Astrocyte (in vitro differentiated cells and primary cell): ENCODE data around the gene YPEL5.

Source experiments
- CTCF ChIP-seq: IDR thresholded peaks from 2 replicates; pipeline ENCODE4 v1.5.1; 2011; ENCODE audit warnings: low read depth, mild to moderate bottlenecking, inconsistent platforms, low read length, moderate library complexity; ENCODE audit not compliant: insufficient read depth
- EZH2 ChIP-seq: IDR thresholded peaks from 2 replicates; pipeline ENCODE4 v1.6.1; 2012; ENCODE audit warnings: mild to moderate bottlenecking, low read length, inconsistent platforms; ENCODE audit not compliant: insufficient read depth

GRCh38 chr2:30208453-30208852, 61.6 kb downstream of the YPEL5 start:
- TF ChIP-seq CTCF (peak; percentile 91), EZH2 (no peak)
